Amygdala (tissue), 56 donors: ENCODE measurements around the gene ERVV-1.
"Not testable (repeated sequence)": the region's sequence is repeated elsewhere in the genome, so short reads cannot be mapped to it uniquely, and the experiment has no call there.

Source experiments
- DNase-seq, 56 donors: peaks; one replicate each; lab custom pipeline; 2025; lab: John Stamatoyannopoulos, UW

The ERVV-1 gene, protein sequence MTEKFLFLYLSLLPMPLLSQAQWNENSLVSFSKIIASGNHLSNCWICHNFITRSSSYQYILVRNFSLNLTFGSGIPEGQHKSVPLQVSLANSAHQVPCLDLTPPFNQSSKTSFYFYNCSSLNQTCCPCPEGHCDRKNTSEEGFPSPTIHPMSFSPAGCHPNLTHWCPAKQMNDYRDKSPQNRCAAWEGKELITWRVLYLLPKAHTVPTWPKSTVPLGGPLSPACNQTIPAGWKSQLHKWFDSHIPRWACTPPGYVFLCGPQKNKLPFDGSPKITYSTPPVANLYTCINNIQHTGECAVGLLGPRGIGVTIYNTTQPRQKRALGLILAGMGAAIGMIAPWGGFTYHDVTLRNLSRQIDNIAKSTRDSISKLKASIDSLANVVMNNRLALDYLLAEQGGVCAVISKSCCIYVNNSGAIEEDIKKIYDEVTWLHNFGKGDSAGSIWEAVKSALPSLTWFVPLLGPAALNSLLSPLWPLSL

DNA sequence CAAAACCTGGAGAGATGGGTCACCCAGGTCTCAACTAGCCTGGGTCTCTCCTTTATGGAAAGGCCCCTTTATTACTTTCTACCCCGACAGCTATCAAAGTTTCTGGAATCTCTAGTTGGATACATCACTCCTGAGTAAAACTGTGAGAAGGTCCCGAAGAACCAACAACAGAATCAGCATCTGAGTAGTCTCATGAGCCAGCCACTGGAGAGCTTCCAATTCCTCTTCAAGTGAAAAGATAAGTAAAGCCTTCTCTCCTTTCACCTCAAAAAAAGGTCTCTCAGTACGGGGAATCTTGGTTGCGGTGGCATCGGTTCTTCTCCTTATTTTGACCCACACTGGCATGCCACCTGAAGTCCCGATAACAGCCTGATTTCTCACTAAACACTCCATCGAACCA lies at the start of gene ERVV-1:
TSS of gene ERVV-1 (plus strand) at position 301 of the 400 bp plus-strand sequence. CDS start 170 bp downstream, outside the sequence.
- no peak for DNase-seq

DNA sequence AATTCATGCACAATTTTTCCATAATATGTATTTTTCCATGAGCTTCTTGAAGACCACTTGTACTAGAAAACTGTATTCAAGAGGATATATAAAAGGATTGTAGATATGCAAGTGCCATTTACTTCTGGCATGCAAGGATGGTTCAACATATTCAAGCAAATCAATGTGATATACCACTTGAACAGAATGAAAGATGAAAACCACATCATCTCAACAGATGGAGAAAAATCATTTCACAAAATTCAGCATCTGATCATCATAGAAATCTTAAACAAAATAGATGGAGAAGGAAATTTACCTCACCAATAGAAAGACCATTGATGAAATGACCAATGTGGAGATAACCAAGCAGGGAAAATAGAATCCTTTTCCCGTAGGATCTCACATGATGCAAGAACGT lies 45.9 kb upstream of the ERVV-1 start:
- no peak for DNase-seq

DNA sequence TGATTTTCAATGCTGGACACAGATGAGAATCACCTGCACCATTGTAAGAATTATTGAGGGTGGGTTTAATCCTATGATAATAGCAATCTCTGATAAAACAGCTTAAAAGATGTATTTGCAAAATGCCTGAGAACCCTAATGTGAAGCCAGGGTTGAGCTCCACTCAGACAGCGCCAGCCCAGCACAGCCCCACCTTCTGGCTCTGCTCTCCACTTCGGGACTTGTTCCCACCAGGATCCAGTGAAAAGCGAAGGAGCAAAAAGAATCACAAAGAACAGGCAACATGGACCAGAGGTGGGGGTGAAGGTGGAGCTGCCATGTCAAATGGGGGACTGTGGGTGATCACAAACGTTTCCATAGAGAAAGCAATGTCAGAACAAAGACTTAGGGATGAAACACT lies 32.4 kb upstream of the ERVV-1 start:
- no peak for DNase-seq

DNA sequence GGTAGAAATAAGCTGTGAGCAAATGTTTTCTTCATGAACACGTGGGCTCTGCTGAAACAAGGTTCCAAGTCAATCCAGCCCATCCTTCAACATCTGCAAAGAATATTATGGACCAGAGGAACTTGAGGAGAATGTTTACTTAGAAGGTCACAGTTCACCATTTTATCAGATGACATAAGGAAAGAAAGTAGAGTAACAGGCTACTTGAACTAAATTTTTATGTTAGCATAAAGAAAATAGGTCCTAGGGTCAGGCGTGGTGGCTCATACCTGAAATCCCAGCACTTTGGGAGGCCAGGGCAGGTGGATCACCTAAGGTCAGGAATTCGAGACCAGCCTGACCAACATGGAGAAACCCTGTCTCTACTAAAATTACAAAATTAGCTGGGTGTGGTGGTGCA lies 30.6 kb upstream of the ERVV-1 start:
- DNase-seq: not testable (repeated sequence)

DNA sequence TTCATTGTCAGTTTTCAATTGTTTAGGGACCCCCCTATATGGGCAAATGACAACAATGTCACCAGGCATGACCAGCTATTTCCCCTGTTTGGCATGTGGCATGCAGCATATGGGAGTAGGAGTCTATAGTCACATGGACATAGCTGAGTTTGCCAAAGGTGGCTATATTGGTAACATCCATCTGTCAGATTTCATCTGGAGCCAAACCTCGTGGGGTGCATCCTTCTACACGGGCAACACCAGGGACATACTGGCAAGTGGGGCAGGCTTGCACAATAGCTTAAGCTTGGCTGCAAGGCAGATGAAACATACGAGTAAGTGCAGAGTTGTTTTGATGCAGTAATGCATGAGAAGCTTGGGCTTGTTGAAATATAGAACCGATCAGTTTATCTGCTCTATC lies 26.5 kb upstream of the ERVV-1 start:
- DNase-seq: peak in 21 of 56 donors; percentile 0 to 64 (median 16)

DNA sequence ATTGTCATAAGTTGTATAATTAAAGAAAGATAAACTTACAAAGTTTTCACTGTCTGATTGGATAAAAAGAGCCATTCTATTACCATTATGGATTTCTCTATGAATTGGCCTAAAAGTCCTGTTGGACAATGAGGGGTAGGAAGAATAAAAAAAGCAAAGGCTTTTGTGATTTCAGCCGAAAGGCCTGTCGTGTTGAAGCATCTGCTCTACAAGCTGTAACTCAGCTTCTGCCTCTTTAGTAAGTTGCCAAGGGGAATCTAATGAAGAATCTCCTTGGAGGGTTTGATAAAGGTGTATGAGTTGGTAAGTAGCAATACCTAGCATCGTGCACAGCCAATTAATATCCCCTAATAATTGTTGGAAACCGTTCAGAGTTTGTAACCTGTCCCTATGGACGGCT lies 25.2 kb upstream of the ERVV-1 start:
- no peak for DNase-seq

DNA sequence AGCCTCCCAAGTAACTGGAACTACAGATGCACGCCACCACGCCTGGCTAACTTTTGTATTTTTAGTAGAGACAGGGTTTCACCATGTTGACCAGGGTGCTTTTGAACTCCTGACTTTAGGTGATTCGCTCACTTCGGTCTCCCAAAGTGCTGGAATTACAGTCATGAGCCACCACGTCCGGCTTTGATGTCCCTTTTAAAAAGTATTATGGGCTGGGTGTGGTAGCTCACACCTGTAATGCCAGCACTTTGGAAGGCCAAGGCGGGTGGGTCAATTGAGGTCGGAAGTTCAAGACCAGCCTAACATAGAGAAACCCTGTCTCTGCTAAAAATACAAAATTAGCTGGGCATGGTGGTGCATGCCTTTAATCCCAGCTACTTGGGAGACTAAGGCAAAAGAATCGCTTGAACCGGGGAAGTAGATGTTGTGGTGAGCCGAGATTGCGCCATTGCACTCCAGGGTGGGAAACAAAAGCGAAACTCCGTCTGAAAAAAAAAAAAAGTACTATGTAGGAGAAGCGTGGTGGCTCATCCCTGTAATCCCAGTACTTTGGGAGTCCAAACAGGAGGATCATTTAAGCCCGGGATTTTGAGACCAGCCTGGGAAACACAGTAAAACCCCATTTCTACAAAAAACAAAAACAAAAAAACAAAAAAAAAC lies 22.8 kb upstream of the ERVV-1 start:
- DNase-seq: no peak

DNA sequence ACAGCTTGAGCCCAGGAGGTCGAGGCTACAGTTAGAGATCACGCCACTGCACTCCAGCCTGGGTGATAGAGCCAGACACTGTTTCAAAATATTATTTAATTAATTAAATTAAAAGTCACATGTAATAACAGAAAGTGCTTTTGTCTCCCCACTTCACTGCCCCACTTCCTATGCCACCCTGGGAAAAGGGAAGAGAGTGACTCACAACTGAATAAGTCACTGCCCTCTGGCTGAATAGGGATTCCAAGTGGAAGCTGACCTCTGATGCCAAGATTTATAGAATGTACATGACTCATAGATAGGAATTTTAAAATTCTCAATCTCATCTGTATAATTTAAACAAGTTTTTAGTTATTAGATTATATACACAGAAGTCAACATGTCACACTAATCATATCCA lies 22.2 kb upstream of the ERVV-1 start:
- DNase-seq: no peak

DNA sequence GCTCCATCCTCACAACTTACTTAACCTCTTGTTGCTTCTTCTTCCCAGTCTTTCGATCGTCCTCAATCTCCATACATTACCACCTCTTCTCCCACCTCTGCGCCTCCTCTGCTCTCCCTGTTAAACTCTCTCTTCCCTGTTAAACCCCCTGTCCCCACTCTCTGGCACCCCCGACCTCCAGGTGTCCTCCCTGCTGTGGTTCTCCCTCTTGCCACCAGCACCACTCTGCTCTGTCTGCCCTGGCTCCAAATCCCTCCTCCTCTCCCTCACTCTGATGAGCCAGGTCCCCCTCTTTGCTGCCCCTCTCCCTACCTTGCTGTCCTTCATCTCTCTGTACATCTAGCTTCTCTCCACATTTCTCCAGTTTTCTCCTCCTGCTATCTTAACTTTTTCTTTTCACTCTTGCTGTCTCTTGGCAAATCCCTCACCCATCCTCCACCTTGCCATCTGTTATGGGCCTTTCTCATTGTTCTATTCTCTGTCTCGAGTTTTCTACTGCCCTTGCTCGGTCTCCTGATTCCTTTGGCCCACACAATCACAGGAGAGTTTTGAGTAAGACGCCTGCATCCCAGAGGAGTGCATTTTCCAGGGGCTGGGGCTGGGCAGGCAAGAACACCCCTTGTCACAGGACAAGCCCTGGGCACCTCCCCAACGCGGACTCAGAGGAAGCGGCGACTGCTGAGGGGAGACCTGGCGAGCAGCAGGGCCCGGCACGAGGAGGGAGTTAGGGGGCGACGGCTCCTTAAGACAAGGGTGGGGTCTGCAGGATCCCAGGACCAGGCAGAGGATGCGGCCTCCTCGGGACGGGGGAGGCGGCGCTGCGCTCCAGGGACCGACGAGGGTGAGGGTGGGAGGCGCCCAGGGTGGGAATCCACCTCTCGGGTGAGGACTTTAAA lies 21.4 kb upstream of the ERVV-1 start:
- DNase-seq: peak in 6 of 56 donors; percentile 1 to 29 (median 2)

DNA sequence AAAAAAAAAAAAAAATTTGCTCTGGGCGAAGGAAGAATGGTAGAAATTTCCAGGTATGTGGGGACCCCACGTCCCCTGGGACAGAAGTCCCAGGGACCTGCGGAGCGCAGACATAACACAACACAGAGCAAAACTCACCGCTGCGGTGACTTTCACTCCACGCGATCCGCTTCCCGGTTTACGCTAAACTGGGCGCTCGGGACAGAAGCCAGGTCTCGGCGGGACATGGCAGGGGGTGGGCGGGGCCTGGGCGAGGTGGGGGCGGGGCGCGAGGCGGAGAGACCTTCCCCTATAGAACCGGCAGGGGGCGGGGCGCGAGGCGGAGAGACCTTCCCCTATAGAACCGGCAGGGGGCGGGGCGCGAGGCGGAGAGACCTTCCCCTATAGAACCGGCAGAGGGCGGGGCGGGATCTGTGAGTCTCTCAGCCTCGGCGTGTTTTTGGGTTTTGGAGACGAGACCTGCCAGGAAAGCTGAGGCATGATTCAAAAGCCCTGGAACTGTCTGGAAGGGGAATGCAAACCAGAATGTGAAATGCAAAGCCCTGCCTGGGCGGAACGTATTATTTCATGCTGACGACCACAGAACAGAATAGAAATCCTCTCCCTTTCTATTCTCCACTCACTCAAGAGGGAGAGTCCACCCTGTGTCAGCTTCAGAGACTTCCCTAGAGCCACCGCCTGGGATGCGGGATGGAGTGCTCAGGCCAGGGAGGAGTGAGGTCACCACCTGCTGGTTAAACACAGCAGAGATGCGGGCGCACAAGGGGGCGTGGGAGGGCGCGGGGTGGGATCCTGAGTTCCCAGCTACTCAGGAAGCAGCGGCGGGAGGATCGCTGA lies 20.2 kb upstream of the ERVV-1 start:
- peak in 45 of 56 donors; percentile 4 to 89 (median 38) for DNase-seq

DNA sequence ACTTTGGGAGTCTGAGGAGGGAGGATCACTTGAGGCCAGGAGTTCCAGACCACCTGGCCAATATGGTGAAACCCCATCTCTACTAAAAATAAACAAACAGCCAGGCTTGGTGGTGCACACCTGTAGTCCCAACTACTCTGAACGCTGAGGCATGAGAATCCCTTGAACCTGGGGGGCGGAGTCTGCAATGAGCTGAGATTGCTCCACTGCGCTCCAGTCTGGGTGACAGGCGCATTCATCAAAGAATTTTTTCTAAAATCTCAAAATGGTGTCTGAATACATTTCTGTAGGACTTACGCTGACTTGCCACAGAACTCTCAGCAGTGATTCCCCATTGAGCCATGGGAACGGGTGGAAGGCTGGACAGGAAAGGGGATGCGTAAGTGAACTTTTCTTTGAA lies 18.0 kb upstream of the ERVV-1 start:
- DNase-seq: no peak

DNA sequence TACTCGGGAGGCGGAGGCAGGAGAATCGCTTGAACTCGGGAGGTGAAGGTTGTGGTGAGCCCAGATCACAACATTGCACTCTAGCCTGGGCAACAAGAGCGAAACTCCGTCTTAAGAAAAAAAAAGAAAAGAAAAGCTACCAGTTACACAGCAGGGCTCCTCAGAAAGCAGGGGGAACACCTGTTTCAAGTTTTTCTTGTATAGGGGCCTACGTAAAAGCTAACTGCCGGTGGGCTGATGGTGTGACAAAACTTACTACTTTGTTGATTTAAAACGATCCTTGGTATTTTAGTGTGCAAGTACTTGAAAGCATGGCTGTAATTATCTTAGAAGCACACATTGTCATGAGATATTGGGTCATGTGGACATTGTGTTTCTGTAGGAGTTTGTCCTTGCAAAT lies 15.7 kb upstream of the ERVV-1 start:
- no peak for DNase-seq

DNA sequence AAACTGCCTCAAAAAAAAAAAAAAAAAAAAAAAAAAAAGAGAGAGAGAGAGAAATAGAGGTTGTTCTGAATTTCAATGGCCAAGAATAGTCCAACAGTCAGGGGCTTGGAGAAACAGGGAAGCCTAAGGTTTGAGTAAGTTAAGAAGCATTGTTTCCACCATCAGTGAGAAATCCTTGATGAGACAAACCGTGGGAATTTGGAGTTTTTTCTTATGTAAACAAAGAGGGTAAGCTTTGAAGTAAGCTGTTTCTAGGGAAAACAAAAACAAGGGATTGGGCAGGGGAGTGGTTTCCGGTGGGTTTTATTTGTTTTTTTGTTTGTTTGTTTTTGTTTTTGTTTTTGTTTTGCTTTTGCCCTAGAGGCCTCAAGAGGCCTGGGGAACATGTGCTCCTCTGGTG lies 11.2 kb upstream of the ERVV-1 start:
- DNase-seq: no peak

DNA sequence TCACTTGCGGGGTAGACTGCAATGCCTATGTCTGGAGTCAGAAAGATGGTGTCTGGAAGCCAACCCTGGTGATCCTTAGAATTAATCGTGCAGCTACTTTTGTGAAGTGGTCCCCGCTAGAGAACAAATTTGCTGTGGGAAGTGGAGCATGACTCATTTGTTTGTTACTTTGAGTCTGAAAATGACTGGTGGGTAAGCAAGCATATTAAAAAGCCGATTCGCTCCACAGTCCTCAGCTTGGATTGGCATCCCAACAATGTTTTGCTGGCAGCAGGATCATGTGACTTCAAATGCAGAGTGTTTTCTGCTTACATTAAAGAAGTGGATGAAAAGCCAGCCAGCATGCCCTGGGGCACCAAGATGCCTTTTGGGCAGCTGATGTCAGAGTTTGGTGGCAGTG lies 9.5 kb upstream of the ERVV-1 start:
- no peak for DNase-seq

DNA sequence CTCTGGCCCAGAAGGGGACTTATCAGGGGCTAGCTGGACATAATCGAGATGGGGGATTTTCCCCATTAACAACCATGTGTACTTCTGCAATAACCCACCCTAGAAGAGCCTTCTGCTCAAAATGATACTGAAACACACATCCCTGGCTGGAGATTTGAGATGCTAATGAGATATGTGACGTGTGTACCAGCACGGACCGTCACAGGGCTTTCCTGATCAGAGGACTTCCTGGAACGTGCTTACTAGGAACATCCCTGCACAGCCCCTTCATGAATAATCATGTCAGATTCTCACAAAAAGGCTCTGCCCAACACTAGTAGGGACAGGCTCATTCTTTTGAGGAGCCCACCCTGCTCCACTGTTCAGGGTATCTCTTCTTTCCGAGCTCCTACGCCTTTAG lies 6.5 kb upstream of the ERVV-1 start:
- DNase-seq: no peak

DNA sequence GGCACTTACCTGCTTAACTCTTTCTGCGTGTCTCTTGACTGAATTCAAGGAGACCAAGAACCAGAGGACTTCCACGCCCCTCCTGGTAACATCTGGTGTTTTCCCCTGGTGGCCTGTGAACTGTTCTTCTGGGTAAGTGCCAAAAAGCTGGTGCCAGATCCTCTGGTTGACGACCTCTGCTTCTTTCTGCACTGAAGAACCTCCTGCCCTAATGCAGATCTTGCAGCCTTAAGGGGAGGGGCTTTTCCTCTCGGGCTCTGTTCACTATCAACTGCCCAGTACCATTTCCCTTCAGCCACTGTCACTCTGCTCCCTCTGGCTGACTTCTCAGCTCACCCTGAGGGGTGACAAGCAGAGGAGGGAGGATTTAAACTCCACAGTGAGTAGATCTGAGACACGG lies 6.1 kb upstream of the ERVV-1 start:
- no peak for DNase-seq

DNA sequence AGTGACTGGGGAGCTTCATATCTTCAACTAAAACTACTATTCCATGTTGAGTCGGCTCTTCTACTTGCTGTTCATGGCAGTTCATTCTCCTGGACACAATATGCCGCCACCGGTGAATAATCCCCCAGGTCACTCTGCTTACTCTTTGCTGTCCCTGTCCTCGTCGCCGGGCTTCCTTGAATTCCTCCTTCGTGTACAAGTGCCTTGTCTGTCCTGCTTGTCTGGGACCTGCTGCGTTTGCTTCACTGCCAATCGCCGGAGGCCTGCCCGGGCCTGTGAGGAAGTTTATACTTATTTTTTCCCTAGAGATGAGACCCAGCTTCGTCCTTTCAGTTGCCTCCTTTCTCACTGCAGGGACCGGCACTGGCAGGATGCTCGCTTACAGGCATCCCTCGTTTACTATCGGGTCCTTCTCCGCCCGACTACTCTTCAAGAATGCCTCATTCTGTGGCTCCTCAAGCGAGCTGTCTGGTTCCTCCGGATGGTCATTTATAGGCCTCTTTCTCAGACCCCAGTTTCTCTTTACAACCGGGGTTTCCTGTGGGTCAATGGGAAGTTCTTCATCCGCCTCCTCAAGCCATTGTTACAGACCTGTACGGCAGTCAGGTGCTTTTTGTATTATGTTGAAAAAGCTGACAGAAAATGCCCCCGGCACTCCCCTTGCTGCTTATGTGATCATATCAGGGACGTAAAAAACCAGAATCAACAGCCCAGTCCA lies 5.5 kb upstream of the ERVV-1 start:
- DNase-seq: no peak

DNA sequence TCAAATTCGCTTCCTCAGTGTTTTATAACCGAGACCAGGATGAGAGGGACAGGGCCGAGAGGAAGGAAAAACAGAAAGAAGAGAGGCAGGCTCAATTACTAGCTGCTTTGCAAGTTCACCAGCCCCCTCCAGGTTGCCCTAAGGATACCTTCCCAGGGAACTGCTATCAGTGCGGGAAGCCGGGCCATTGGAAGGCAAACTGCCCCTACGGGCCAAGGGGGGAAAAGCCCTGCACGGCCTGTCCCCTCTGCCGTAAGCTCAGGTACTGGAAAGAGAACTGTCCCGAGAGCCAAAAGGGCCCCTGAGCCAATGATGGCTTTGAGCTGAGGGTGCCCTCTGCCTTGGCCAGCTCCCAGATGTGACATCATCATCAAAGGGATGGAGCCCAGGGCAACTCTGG lies 3.2 kb upstream of the ERVV-1 start:
- no peak for DNase-seq

DNA sequence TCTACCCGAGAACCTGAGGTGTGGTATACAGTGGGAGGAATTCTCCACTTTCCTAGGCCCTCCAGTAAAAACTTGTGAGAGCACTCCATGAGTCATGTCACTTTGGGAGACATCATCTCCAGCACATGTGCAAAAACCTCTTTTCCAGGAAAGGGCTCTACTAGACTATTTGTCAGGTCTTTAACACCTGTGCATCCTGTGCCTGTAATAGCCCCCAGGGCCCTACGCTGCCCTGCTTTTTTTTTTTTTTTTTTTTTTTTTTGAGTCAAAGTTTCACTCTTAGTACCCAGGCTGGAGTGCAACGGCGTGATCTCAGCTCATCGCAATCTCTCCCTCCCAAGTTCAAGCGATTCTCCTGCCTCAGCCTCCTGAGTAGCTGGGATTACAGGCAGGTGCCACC lies 1.7 kb upstream of the ERVV-1 start:
- DNase-seq: no peak
